Measurements from ENCODE around the gene CCDC61. TPM values are rescaled to one million over a fixed set of nuclear protein-coding genes. Genes with fewer than 3 reads are reported as not detected.

The CCDC61 gene
- total RNA-seq, 2 donors from 2014 or later, result 14.7 to 16.9 TPM

DNA sequence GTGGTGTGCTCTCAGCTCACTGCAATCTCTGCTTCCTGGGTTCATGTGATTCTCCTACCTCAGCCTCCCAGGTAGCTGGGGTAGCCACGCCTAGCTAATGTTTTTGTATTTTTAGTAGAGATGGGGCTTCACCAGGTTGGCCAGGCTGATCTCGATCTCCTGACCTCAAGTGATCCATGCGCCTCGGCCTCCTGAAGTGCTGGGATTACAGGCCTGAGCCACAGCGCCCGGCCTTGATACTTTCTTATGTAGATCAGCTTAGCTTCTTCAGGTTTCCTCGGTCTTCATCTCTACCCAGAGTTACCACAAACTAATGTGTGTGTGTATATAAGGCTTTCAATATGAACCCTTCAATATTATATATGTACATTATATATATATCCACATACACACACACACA is 9.9 kb upstream of the CCDC61 start:
- Histone ChIP-seq H3K36me3 (no peaks in the 10 kb centered on the region), H3K27me3 (replicated peaks; ENCODE audit: insufficient read depth) (no peaks in the 10 kb centered on the region), H3K9me3 (no peaks in the 10 kb centered on the region), H3K4me3 (no peak overlapping the region), H3K4me1 (ENCODE audit: control insufficient read depth in 1 of 2, low read depth in 2 of 2) (no peaks in the 10 kb centered on the region), H3K27ac (no peak overlapping the region)
- DNase-seq (ENCODE audit: low spot score), result no peak
- ATAC-seq (ENCODE audit: insufficient number of reproducible peaks, low FRiP score, low read depth), result no peak
- TF ChIP-seq, protein P1, sequence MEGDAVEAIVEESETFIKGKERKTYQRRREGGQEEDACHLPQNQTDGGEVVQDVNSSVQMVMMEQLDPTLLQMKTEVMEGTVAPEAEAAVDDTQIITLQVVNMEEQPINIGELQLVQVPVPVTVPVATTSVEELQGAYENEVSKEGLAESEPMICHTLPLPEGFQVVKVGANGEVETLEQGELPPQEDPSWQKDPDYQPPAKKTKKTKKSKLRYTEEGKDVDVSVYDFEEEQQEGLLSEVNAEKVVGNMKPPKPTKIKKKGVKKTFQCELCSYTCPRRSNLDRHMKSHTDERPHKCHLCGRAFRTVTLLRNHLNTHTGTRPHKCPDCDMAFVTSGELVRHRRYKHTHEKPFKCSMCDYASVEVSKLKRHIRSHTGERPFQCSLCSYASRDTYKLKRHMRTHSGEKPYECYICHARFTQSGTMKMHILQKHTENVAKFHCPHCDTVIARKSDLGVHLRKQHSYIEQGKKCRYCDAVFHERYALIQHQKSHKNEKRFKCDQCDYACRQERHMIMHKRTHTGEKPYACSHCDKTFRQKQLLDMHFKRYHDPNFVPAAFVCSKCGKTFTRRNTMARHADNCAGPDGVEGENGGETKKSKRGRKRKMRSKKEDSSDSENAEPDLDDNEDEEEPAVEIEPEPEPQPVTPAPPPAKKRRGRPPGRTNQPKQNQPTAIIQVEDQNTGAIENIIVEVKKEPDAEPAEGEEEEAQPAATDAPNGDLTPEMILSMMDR (IDR thresholded peaks at IDR 0.05), result no peak

DNA sequence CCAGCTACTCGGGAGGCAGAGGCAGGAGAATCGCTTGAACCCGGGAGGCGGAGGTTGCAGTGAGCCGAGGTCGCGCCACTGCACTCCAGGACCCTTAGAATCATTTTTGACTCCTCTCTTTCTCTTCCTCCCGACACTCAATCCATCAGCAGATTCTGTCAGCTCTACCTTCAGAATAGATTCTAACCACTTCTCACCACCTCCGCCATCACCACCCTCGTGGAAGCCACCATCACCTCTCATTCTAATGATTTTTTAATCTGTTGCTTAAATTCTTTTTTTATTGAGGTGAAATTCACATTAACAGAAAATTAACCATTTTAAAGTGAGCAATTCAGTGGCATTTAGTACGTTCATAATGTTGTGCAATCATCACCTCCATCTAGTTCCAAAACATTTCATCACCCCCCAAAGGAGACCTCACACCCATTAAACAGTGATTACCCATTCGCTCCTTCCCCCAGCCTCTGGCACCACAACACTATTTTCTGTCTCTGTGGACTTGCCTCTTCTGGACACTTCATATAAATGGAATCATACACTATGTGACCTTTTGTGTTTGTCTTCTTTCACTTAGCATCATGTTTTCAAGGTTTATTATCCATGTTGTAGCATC is 5.0 kb upstream of the CCDC61 start:
- TF ChIP-seq, protein P1 (IDR thresholded peaks at IDR 0.05), result no peak
- Histone ChIP-seq H3K4me1 (ENCODE audit: control insufficient read depth in 1 of 2, low read depth in 2 of 2) (peaks cover 3 to 5% of the 10 kb centered on the region in 2 donors), H3K27me3 (replicated peaks; ENCODE audit: insufficient read depth) (no peaks in the 10 kb centered on the region), H3K27ac (no peak overlapping the region), H3K9me3 (no peaks in the 10 kb centered on the region), H3K36me3 (no peaks in the 10 kb centered on the region), H3K4me3 (no peak overlapping the region)
- ATAC-seq (ENCODE audit: insufficient number of reproducible peaks, low FRiP score, low read depth) (no peak), DNase-seq (ENCODE audit: low spot score) (no peak)

DNA sequence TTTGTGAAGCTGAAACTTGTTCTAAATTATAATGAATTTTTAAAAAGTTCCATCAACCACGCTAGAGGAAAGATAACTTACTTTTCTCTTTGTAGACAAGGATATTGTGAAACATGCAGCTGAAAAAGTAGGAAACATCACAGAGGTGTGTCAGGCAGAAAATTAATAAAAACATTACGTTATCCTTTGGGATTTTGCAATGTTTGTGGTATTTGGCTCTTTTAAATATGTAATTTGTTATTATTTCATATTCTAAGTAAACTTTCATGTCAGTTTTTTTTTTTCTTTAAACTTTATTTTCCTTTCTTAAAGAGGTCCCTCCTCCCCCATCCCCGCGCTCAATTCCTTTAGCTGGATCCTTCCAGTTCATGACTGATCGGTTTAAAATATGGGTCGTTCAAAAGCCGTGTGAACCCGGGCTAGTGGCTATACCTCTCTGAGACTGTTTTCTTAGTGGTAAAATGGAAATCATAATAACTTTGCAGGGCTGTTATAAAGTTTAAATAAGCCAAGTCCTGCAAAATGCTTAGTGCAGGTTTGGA is 740 bp upstream of the CCDC61 start:
- no peaks in the 10 kb centered on the region for H3K9me3 ChIP-seq
- no peaks in the 10 kb centered on the region for H3K27me3 ChIP-seq (replicated peaks; ENCODE audit: insufficient read depth)
- H3K36me3 ChIP-seq, result no peaks in the 10 kb centered on the region
- DNase-seq (ENCODE audit: low spot score) (no peak), ATAC-seq (ENCODE audit: insufficient number of reproducible peaks, low FRiP score, low read depth) (no peak)
- H3K27ac ChIP-seq, result no peak overlapping the region
- H3K4me3 ChIP-seq, result peak overlapping the region; percentile 82
- peaks cover 5 to 14% of the 10 kb centered on the region in 2 donors for H3K4me1 ChIP-seq (ENCODE audit: control insufficient read depth in 1 of 2, low read depth in 2 of 2)
- TF ChIP-seq, protein P1 (IDR thresholded peaks at IDR 0.05), result no peak

DNA sequence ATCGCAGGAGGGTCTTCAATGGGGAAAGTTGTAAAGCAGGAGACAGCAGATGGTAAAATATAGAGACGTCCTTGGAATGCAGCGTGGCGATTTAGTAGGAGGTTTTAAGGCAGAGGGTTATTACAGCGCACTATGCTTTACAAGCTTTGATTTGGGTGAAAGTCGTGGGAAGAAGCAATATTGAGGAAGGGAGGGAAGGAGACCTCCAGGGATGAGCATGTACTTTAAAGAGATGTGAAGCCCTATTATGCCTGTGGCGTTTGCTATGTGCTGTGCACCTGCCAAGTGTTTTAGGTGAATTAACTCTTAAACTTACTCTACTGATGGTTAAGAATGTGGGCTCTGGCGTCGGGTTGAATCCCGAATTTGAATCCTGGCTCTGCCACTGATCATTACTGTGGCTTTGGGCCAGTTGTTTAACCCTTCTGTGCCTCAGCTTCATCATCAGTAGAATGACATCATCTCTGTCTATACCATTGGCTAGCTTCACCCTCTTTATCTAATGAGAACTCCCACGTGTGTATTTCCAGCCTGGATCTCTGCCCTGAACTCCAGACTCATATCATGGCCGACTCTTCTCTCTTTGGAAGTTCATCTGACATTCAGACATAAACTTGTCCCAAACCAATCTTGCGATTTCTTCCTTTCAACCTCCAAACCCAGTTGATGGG is 583 bp downstream of the CCDC61 start:
- Histone ChIP-seq H3K27ac (peak overlapping the region in 1 of 2 donors; percentile 43), H3K4me3 (peak overlapping the region; percentile 82), H3K4me1 (ENCODE audit: control insufficient read depth in 1 of 2, low read depth in 2 of 2) (peaks cover 5 to 27% of the 10 kb centered on the region in 2 donors), H3K36me3 (no peaks in the 10 kb centered on the region), H3K9me3 (no peaks in the 10 kb centered on the region), H3K27me3 (replicated peaks; ENCODE audit: insufficient read depth) (no peaks in the 10 kb centered on the region)
- ATAC-seq (ENCODE audit: insufficient number of reproducible peaks, low FRiP score, low read depth) (no peak), DNase-seq (ENCODE audit: low spot score) (no peak)
- TF ChIP-seq, protein P1 (IDR thresholded peaks at IDR 0.05), result no peak

DNA sequence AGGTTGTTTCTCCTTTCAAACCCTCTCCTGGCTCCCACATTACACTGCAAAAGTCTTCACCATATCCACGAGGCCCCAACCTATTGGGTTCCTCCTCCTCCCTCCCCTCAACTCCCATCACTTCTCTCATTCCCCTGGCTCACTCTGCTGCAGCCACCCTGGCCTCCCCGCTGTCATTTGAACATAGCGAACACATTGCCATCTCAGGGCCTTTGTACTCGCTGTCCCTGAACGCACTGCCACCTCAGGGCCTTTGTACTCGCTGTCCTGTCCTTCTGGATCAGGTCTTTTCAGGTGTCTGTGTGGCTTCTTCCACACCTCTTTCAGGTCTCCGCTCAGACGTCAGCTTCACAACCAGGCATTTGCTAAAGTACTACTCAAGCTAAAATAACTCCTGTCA is 1.7 kb downstream of the CCDC61 start:
- no peaks in the 10 kb centered on the region for H3K36me3 ChIP-seq
- H3K4me3 ChIP-seq, result no peak overlapping the region
- no peaks in the 10 kb centered on the region for H3K9me3 ChIP-seq
- H3K27me3 ChIP-seq (replicated peaks; ENCODE audit: insufficient read depth), result no peaks in the 10 kb centered on the region
- TF ChIP-seq, protein P1 (IDR thresholded peaks at IDR 0.05), result no peak
- no peak for ATAC-seq (ENCODE audit: insufficient number of reproducible peaks, low FRiP score, low read depth)
- no peak for DNase-seq (ENCODE audit: low spot score)
- no peak overlapping the region for H3K27ac ChIP-seq
- H3K4me1 ChIP-seq (ENCODE audit: control insufficient read depth in 1 of 2, low read depth in 2 of 2), result peaks cover 5 to 28% of the 10 kb centered on the region in 2 donors

Data from thoracic aorta (tissue), 2 donors.